Muscle layer of colon (tissue), 2 donors: ENCODE measurements around the gene OR2W1.
A peak's percentile ranks its signal among the peaks of the same experiment; 100 is the strongest.

Experiments
- H3K27ac ChIP-seq: one replicate; pipeline ENCODE4 v1.7.0; 2013; ENCODE audit warnings: low read depth, mild to moderate bottlenecking, low read length, moderate library complexity
- H3K27me3 ChIP-seq, 2 donors: one replicate each; pipeline ENCODE4 v1.7.0; 2013; ENCODE audit warnings: low read length in 2 of 2, mild to moderate bottlenecking in 2 of 2; ENCODE audit not compliant: insufficient read depth in 2 of 2, control insufficient read depth in 1 of 2
- H3K36me3 ChIP-seq: one replicate; pipeline ENCODE4 v1.7.0; 2013; ENCODE audit warnings: mild to moderate bottlenecking, low read length; ENCODE audit not compliant: insufficient read depth
- H3K4me1 ChIP-seq: one replicate; pipeline ENCODE4 v1.7.0; 2013; ENCODE audit warnings: mild to moderate bottlenecking, low read length; ENCODE audit not compliant: insufficient read depth
- H3K4me3 ChIP-seq, 2 donors: one replicate each; pipeline ENCODE4 v1.7.0; 2013; ENCODE audit warnings: low read length in 2 of 2, low read depth in 1 of 2, mild to moderate bottlenecking in 1 of 2, moderate library complexity in 1 of 2
- H3K9ac ChIP-seq: one replicate; pipeline ENCODE4 v1.7.0; 2013; ENCODE audit warnings: low read length
- H3K9me3 ChIP-seq: one replicate; pipeline ENCODE4 v1.7.0; 2013; ENCODE audit warnings: mild to moderate bottlenecking, low read length
- donor health status: abdominal sarcoma.
- donor health status: Adenocarcinoma of cecum.

OR2W1 gene

DNA sequence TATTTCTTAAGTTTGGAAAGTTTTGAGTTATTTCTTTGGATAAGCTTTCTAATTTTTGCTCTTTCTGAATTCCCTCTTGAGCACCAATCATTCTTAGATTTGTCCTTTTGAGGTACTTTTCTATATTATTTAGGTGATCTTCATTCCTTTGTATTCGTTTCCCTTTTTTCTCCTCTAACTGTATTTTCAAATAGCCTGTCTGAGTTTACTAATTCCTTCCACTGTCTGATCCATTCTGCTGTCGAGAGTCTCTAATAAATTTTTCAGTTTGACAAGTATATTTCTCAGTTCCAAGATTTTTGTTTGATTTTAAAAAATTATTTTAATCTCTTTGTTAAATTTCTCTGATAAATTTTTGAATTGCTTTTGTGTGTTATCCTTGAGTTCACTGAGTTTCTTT, 23.5 kb downstream of the OR2W1 start:
- no peaks in the 10 kb centered on the region for H3K9me3 ChIP-seq
- no peak overlapping the region for H3K4me3 ChIP-seq
- H3K27me3 ChIP-seq = no peaks in the 10 kb centered on the region
- no peaks in the 10 kb centered on the region for H3K36me3 ChIP-seq
- H3K27ac ChIP-seq = no peak overlapping the region
- no peak overlapping the region for H3K9ac ChIP-seq
- H3K4me1 ChIP-seq = no peaks in the 10 kb centered on the region

- Histone ChIP-seq H3K4me3 (no peak overlapping the region), H3K4me1 (peaks cover 5% of the 10 kb centered on the region), H3K36me3 (no peaks in the 10 kb centered on the region), H3K27me3 (peaks cover under 1 to 8% of the 10 kb centered on the region in 2 donors), H3K9ac (no peak overlapping the region), H3K9me3 (no peaks in the 10 kb centered on the region), H3K27ac (no peak overlapping the region)
Measured at GRCh38 chr6:29019629-29020028, 25.3 kb downstream of the OR2W1 start.

DNA sequence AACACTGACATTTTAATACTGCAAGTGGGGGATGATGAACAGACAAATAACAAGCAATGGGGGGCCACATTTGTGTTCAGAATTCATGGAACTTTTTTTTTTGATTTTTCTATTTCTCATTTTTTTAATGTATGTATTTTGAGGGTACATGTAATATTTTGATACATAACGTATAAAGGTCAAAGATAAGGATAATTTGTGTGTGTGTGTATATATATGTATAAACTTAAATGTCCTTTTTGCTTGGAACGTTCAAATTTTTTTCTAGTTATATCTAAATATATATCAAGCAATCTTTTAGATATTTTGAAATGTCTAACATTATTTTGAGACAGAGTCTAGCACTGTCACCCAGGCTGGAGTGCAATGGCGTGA, 27.6 kb downstream of the OR2W1 start:
- peaks cover 21 to 27% of the 10 kb centered on the region in 2 donors for H3K27me3 ChIP-seq
- H3K9ac ChIP-seq = no peak overlapping the region
- no peaks in the 10 kb centered on the region for H3K9me3 ChIP-seq
- H3K27ac ChIP-seq = no peak overlapping the region
- no peaks in the 10 kb centered on the region for H3K36me3 ChIP-seq
- peak overlapping the region in 1 of 2 donors; percentile 87 for H3K4me3 ChIP-seq
- peaks cover 5% of the 10 kb centered on the region for H3K4me1 ChIP-seq

- Histone ChIP-seq H3K27me3 (peaks cover 26 to 27% of the 10 kb centered on the region in 2 donors), H3K9me3 (no peaks in the 10 kb centered on the region), H3K4me3 (peak overlapping the region; percentile 71 to 87), H3K27ac (peak overlapping the region; percentile 27), H3K9ac (peak overlapping the region; percentile 13), H3K36me3 (no peaks in the 10 kb centered on the region), H3K4me1 (peaks cover 5% of the 10 kb centered on the region)
Measured at GRCh38 chr6:29016559-29017427, 28.2 kb downstream of the OR2W1 start.

- Histone ChIP-seq H3K9ac (no peak overlapping the region), H3K36me3 (no peaks in the 10 kb centered on the region), H3K27me3 (peaks cover 26 to 27% of the 10 kb centered on the region in 2 donors), H3K9me3 (no peaks in the 10 kb centered on the region), H3K27ac (no peak overlapping the region), H3K4me1 (peaks cover 5% of the 10 kb centered on the region), H3K4me3 (no peak overlapping the region)
Measured at GRCh38 chr6:29014729-29015608, 30.0 kb downstream of the OR2W1 start.

- Histone ChIP-seq H3K4me3 (peak overlapping the region; percentile 17 to 61), H3K36me3 (no peaks in the 10 kb centered on the region), H3K27ac (no peak overlapping the region), H3K9ac (no peak overlapping the region), H3K27me3 (peaks cover 26 to 27% of the 10 kb centered on the region in 2 donors), H3K4me1 (peaks cover 4% of the 10 kb centered on the region), H3K9me3 (no peaks in the 10 kb centered on the region)
Measured at GRCh38 chr6:29011276-29011734, 33.7 kb downstream of the OR2W1 start.

DNA sequence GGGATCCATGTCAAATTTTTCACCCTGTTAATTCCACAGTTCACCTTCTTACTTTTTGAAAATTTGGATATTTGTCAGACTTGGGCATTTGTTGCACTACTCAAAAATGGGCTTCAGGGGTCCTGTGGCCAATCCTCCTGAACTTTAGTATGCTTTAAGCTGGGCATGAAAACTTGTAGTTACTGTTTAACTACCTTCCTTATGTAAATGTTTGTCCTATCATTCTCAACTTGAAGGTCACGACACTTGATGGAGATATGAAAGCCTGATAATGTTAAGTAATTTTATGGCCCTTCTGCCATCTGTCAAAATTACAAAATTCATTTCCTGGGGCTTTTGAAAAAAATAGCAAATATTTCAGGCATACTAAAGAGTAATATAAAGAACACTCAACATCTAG, 35.6 kb downstream of the OR2W1 start:
- Histone ChIP-seq H3K36me3 (no peaks in the 10 kb centered on the region), H3K4me1 (no peaks in the 10 kb centered on the region), H3K9ac (no peak overlapping the region), H3K9me3 (no peaks in the 10 kb centered on the region), H3K27me3 (peaks cover 17 to 23% of the 10 kb centered on the region in 2 donors), H3K27ac (no peak overlapping the region), H3K4me3 (no peak overlapping the region)

DNA sequence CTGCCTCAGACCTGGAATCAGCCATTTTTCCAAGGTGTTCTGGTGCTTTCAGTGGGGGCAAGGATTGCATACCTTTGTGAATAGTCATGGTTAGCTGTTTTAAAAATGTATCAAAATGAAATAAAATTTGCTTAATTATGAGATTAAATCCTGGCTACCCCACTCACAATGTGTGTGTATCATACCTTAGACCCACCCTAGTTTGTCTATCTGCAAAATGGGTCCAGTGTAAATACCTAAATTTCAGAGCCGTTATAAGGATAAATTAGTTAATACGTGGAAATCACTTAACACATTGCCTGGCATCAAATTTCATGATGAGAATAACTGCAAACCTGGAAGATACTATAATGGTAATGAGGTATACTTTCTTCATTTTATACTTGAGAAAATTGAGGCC, 36.9 kb downstream of the OR2W1 start:
- H3K36me3 ChIP-seq = no peaks in the 10 kb centered on the region
- H3K4me1 ChIP-seq = no peaks in the 10 kb centered on the region
- peaks cover 5 to 12% of the 10 kb centered on the region in 2 donors for H3K27me3 ChIP-seq
- H3K27ac ChIP-seq = no peak overlapping the region
- no peak overlapping the region for H3K9ac ChIP-seq
- H3K4me3 ChIP-seq = no peak overlapping the region
- no peaks in the 10 kb centered on the region for H3K9me3 ChIP-seq

DNA sequence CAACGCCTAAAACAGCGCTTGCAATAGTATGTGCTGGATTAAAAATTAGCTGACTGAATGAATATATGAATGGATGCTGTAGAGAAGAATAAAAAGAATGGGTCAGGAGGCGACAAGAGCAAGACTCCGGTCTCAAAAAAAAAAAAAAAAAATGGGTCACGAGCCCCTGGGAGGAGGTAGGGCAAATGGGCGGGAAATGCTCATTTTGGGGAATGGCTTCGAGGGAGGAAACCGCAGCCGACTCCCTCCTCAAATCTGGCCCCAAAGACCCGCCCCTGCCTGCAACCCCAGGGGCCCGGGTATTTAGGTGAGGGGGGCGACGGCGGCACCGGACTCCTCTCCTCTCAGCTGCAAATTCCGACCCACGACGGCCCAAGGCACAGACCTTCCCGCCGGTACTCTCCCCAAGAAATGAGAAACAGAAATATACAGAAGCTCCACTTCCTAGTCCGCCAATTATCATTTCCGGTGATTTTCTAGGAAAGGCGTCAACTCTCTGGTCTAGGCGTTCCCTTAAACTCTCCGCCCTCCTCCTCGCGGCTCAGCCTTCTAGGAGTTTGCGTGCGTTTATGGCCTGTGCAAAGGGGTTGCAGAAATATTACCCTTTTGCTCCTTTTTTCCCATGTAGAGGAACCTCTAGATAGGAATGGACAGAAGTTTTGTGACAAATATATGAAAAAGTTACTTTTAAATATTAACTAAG, 39.6 kb downstream of the OR2W1 start, which contains the start of gene ZNF311:
Gene ZNF311, minus strand, starts transcription at position 133 of the 703 bp plus-strand sequence. CDS start 1,361 bp downstream, outside the sequence.
- Histone ChIP-seq H3K27me3 (no peaks in the 10 kb centered on the region), H3K27ac (peak within 1 kb of the TSS; percentile 81), H3K9me3 (no peaks in the 10 kb centered on the region), H3K4me3 (peak within 1 kb of the TSS; percentile 60 to 84), H3K9ac (no peak within 1 kb of the TSS), H3K36me3 (no peaks in the 10 kb centered on the region), H3K4me1 (no peaks in the 10 kb centered on the region)

DNA sequence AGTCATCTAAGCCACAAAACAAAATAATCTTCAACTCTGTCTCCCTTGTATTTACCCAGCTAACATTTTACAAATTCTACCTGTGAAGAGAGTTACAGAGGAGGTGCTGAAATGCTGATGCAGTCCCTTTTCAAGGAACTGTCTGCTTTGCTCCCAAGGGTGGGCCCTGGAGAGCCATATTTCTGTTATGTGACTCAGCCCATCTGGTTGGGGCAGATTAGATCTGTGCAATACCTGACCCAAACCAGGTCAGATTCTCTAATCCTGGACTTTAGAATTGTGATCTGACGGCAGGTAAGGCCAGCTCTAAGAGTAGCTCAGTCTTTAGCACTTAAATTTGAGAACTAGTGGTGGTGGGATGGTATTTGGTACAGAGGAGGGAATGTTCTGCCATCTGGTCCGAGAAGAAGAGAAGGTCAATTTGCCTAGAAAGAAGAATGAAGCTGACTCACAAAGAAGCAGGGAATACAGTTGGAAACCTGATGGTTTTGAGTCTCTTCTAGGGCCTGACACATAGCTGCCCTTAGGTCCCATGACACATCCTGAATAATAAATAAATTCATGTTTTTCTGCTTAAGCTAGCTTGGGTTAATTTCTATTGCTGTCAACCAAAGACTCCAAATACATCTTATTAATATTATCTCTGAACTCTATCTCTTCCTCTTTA, 48.0 kb downstream of the OR2W1 start:
- Histone ChIP-seq H3K36me3 (peaks cover 4% of the 10 kb centered on the region), H3K9ac (no peak overlapping the region), H3K27ac (no peak overlapping the region), H3K4me3 (no peak overlapping the region), H3K27me3 (no peaks in the 10 kb centered on the region), H3K4me1 (no peaks in the 10 kb centered on the region), H3K9me3 (no peaks in the 10 kb centered on the region)
